SW 1271 (cell line): ENCODE measurements around the gene XRCC6.
"Not testable (repeated sequence)": the region's sequence is repeated elsewhere in the genome, so short reads cannot be mapped to it uniquely, and the experiment has no call there.

Source experiments
- DNase-seq, 2 experiments: peaks; one replicate each; lab custom pipeline; 2025; lab: John Stamatoyannopoulos, UW

Gene XRCC6

DNA sequence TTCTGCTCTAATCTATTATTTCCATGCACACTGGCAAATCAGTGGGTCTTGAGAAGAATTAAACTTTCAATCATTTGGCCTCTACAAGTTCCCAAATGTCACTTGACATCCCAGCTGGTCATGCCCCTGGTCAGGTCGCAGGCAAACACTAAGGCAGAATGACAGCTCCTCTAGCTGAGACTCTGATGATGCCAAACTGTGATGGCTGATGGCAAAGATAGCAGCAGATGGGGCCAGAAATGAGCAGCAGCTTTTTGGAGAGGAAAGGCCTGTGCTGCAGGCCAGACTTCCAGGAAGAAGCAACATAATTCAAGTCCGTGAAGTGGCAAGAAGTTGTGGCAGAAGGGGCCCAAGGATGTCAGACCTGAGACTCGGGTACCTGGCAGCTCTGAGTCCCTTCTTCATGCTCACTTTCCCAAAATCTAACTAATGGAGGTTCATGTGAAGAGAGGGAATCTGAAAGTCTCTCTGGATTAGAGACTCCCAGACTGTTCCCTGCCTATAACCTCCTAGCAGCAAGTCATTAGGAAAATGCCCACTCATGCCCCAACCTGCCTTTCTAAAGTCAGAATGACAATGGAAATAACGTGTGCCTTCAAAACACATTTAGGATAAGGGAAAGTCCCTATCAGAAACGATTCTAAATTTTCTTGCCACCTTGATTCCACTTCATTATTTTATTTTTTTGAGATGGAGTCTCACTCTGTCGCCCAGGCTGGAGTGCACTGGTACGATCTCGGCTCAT, 22.0 kb upstream of the XRCC6 start:
- DNase-seq: no peak

DNA sequence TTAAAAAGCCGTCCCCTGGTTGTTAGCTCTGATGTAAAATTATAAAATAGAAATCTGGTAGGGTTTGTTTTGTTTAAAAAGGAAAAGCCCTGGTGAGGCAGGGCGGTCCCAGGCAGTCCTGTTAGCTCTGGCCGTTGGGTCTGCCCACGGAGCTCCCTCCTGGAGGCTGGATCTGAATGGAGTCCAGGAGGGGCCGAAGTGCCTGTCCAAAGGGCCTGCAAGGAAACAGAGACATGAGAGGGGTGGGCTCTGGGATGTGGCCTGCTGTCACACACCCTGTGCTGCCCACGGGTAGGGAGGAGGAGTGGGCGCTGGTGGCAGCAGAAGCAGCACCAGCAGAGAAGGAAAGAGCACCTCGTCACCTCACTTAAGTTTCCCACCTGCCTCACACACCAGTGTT, 20.1 kb upstream of the XRCC6 start:
- DNase-seq: no peak

DNA sequence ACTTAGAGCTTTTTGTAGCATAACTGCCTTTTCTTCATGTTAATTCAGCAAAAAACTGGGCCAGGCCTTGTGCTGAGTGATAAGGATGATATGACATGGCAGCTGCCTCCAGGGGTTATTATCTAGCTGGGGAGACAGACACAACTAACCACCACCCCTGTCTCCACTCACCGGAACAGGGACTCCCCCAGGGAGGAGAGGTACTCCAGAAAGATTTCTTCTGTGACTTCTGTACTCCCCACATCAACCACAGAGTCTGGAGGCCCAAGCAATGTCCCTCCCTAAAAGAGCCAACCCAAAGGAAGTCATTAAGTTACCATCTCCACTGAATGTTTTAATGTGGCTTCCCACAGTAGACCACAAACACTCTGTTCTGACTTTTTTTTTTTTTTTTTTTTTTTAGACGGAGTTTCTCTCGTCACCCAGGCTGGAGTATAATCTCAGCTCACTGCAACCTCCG, 17.2 kb upstream of the XRCC6 start:
- DNase-seq: no peak

DNA sequence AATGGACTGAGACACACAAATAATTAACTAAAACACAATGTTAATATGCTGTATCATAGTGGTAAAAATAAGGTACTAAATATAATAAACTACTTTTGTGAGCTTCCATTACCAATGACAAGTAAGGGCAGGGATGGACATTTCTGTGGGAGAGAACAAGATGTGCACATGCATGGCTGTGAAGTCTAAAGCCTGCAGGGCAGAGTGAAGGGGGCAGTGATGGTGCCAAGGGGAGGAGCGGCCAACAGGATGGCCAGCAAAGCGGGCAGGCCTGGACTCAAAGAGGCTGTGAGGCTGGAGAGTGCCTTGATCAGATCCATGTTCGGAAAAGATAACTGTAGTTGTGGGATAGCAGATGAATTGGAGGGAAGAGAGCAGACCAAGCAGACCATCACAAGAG, 12.7 kb upstream of the XRCC6 start:
- no peak for DNase-seq

DNA sequence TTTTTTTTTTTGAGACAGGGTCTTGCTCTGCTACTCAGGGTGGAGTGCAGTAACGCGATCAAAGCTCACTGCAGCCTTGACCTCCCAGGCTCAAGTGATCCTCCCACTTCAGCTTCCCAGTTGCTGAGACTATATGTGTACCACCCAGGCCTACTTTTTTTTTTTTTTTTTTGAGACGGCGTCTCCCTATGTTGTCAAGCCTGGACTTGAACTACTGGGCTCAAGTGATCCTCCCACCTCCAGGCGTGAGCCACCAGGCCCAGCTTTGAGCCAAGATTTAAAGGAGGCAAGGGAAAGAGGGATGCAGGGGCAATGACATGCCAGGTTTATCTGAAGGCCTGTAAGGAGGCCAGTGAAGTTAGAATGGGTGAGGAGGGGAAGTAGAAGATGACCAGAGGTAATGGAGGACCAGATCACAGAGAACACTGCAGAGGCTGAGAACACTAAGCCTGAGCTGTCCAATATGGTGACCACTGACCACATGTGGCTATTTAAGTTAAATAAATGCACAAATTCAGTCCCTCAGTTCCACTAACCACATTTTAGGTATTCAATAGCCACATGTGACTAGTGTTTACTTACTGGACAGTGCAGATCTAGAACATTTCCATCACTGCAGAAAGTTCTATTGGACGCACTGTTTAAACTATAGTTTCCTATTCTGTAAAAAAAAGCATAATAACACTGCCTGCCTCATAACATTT, 8.3 kb upstream of the XRCC6 start:
- DNase-seq: no peak

DNA sequence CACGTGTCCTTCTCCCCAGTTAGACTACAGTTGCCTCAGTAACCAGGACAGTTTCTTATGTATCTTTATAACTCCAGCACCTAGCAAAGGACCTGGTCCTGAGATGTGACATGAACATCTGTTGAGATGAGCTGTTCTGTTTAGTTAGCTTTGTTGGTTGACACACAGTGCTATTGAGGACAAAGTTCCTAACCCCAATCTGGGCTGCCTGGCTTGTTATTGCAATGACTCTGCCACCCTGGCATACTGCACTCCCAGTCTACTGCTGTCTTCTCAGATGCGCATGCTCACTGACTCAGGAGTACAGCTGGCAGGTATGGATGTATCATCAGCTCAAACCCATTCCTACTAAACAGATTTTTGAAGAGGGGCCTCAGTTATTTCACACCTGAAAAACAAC, 7.6 kb upstream of the XRCC6 start:
- no peak for DNase-seq

DNA sequence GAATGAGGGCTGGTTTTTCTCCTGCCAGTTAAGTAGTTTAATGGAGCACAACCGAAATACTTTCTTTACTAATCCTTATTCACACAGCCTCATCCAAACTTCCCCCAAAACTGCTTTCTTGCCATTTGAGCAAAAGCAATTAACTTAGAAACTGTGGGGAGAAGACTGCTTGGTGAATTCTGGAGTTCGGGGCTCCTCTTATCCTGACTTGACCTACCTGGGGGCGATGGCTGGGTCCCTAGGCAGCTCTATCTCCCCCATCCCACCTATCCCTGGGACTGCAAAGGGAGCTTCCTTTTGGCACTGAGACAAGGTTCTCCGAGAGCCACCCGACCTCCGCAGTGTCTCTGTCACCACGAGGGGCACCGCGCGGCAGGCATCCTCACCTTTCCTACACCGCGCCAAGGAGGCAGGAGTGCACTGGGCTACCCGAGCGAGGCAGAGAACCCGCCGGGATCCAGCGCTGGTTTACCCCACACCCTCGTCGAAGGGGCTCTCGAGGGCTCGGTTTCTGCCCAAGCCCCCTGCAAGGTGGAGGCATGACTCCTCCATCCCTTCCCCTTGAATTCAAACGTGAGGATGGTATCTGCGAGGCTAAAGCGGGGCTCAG, 1.0 kb upstream of the XRCC6 start:
- no peak for DNase-seq

DNA sequence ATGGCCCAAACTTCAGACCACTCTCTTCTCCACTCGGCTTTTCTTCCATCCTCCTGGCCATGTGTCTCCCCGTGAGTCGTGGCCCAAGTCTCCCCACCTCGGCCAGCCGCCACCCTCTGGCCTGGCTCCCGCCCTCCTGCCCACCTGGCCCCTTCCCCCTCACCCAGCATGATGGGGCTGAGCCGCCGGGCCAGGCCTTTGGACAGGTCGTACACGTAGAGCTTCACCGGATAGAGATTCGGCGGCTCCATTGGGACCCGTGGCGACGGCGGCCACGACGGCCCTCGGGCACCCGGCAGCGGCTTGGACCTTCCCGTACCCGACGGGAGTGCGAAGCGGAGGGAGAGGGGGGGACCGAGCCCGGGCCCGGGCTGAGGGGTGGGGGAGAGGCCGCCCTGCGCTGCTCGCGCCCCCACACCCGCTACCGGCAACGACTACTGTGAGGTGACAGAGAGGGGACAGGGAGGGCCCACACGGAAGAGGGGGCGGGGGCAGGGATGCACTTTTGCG, 451 bp upstream of the XRCC6 start, which contains the start of gene DESI1:
Gene DESI1 (minus strand): TSS at position 455 of the 510 bp plus-strand sequence. CDS start 204 bp downstream, at position 251.
- DNase-seq: no peak

DNA sequence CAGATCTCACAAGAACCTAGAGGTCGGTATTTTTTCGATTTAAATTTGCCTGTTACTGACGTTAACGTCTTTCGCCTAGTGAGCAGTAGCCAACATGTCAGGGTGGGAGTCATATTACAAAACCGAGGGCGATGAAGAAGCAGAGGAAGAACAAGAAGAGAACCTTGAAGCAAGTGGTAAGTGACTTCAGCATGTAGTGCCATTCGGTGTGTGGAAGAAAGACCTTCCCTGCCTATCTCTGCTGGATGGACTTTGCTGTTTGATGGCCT, 750 bp downstream of the XRCC6 start:
- DNase-seq: peak in 1 of 2 experiments; percentile 34

DNA sequence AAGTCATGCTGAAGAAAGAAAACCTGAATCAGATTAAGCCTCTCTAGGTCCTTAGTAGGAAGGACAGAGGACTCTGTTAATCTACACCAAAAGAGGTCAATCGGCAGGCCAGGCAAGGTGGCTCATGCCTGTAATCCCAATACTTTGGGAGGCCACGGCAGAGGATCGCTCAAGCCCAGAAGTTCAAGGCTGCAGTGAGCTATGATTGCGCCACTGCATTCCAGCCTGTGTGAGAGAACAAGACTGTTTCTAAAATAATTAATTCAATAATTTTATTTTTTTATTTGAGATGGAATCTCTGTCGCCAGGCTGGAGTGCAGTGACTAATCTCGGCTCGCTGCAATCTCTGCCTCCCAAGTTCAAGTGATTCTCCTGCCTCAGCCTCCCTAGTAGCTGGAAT, 4.5 kb downstream of the XRCC6 start:
- no peak for DNase-seq

DNA sequence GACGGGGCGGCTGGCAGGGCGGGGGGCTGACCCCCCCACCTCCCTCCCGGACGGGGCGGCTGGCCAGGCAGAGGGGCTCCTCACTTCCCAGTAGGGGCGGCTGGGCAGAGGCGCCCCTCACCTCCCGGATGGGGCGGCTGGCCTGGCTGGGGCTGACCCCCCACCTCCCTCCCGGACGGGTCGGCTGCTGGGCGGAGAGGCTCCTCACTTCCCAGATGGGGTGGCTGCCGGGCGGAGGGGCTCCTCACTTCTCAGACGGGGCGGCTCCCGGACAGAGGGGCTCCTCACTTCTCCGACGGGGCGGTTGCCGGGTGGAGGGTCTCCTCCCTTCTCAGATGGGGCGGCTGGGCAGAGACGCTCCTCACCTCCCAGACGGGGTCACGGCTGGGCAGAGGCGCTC, 10.0 kb downstream of the XRCC6 start:
- not testable (repeated sequence) for DNase-seq

DNA sequence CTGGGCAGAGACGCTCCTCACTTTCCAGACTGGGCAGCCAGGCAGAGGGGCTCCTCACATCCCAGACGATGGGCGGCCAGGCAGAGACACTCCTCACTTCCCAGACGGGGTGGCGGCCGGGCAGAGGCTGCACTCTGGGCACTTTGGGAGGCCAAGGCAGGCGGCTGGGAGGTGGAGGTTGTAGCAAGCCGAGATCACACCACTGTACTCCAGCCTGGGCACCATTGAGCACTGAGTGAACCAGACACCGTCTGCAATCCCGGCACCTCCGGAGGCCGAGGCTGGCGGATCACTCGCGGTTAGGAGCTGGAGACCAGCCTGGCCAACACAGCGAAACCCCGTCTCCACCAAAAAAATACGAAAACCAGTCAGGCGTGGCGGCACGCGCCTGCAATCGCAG, 10.5 kb downstream of the XRCC6 start:
- DNase-seq: not testable (repeated sequence)

DNA sequence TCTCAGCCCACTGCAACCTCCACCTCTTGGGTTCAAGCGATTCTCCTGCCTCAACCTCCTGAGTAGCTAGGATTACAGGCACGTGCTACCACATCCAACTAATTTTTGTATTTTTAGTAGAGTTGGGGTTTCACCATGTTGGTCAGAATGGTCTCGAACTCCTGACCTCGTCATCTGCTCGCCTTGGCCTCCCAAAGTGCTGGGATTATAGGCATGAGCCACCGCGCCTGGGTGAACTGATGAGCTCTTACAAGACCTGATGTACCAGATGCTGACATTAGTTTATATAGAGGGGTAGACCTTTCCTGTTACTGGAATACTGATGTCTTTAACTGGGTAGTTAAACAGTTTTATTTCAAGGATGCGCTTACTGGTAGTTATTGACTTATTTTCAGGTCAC, 13.5 kb downstream of the XRCC6 start:
- not testable (repeated sequence) for DNase-seq

DNA sequence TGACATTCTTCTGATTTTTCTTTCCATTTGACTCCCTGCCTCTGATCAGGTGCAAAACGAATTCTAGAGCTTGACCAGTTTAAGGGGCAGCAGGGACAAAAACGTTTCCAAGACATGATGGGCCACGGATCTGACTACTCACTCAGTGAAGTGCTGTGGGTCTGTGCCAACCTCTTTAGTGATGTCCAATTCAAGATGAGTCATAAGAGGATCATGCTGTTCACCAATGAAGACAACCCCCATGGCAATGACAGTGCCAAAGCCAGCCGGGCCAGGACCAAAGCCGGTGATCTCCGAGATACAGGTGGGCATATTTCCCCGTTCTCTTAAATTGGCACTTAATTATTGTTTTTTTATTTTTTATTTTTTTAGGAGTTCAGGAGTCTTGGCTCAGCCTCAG, 15.4 kb downstream of the XRCC6 start:
- DNase-seq: no peak

DNA sequence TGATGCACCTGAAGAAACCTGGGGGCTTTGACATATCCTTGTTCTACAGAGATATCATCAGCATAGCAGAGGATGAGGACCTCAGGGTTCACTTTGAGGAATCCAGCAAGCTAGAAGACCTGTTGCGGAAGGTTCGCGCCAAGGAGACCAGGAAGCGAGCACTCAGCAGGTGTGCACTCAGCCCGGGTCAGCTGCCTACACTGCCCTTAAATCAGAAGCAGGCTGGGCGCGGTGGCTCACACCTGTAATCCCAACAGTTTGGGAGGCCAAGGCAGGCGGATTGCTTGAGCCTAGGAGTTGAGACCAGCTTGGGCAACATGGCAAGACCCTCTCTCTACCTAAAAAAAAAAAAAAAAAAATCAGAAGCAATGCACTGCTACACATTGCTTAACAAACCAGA, 16.5 kb downstream of the XRCC6 start:
- not testable (repeated sequence) for DNase-seq

DNA sequence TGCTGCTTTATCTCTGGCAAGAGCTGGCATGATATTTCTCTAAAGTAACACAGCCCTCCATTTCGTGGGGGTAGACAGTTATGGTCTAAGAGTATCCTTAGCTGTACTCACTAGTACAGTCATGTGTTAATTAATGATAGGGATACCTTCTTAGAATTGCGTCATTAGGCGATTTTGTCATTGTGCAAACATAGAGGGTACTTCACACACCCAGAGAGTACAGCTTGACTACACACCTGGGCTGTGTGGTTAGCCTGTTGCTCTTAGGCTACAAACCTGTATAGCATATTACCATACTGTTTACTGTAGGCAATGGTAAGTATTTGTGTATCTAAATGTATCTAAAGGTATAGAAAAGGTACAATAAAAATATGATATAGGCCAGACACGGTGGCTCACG, 17.0 kb downstream of the XRCC6 start:
- no peak for DNase-seq

DNA sequence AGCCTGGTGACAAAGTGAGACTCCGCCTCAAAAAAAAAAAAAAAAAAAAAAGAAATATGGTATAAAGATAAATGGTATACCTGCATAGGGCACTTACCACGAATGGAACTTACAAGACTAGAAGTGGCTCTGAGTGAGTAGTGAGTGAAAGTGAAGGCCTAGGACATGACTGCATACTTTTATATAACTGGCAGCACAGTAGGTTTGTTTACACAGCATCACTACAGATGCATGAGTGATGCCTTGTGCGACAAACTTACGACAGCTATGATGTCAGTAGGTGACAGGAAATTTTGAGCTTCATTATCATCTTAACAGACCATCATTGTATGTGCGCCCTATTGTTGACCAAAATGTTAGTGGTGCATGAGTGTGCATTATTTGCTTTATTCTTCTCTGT, 17.7 kb downstream of the XRCC6 start:
- DNase-seq: no peak

DNA sequence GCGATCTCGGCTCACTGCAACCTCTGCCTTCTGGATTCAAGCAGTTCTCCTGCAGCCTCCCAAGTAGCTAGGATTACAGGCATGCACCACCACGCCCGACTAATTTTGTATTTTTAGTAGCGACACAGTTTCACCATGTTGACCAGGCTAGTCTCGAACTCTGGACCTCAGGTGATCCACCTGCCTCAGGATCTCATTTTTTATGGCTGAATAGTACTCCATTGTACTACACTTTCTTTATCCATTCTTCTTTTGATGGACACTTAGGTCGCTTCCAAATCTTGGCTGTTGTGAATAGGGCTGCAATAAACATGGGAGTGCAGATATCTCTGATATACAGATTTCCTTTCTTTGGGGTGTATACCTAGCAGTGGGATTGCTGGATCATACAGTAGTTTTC, 20.8 kb downstream of the XRCC6 start:
- DNase-seq: no peak

DNA sequence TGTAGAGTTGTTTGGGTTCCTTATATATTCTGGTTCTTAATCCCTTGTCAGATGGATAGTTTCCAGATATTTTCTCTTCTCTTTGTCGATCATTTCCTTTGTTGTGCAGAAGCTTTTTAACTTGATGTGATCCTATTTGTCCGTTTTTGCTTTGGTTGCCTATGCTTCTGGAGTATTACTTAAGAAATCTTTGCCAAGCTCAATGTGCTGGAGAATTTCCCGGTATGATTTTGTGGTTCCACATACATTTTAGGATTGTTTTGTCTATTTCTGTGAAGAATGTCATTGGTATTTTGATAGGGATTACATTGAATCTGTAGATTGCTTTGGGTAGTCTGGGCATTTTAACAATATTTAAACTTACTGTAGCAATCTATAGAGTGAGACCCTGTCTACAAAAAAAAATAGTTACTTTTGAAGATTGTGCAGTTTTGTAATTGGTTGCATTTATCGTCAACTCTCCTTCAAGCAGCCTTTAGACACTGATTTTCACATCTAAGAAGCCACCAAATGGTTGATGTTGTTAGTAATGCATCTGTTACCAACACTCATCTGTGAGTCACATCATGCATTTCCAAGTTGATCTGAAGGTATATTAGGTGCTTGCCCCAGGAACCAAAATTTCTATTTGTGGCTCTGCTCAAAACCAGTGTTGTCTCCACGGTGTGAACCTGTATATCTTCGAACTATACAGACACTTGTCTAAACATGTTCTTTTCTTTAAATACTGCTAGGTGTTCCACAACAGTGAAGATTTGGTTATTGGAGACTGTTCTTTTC, 21.4 kb downstream of the XRCC6 start:
- no peak for DNase-seq

DNA sequence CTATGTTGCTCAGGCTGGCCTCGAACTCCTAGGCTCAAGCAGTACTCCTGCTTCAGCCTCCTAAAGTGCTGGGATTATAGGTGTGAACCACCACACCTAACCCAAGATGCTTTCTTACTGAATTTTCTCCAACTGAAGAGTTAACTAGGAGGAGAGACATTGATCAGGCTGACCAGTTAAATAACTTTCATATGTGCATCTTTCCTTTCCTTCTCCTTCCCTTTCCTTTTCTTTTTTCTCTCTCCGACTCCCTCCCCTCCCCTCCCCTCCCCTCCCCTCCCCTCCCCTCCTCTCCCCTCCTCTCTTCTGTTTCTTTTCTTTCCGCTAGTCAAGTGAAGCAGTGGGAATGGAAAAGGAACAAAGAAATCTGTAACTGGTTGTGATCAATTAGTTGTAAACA, 26.7 kb downstream of the XRCC6 start:
- DNase-seq: no peak

DNA sequence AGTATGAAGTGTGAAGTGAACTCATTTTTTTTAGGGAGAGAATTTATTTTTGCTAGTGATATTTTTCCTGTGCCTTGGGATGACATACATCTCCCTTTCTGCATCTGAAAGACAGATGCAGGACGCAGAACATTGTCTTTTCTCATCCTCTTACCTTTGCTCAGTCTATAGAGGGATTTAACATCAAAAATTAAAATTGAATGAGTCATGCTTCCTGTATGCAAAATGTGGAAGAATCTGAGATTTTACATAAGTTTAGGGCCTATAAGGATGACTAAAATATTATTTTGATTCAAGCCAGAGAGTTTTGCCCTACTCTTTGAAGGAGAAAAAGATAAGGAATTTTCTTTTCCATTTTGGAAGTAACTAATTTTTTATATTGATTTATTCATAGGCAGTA, 27.3 kb downstream of the XRCC6 start:
- no peak for DNase-seq

DNA sequence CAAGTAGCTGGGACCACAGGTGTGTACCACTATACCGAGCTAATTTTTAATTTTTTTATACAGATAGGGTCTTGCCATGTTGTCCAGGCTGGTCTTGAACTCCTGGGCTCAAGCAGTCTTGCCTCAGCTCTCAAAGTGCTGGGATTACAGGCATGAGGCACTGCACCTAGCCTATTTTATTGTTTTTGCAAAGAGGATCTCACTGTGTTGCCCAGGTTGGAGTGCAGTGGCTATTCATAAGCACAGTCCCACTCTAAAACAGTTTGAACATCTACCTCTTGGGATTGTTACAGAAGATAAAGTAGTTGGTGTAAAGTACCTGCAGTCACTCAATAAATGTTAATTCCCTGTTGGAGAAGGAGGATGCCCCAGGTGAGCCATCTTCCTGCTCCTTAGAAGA, 29.1 kb downstream of the XRCC6 start:
- DNase-seq: no peak
